Right lobe of liver (tissue), 6 donors: Measurements from ENCODE around the gene CHMP2B. TPM values are rescaled to one million over a fixed set of nuclear protein-coding genes. Genes with fewer than 3 reads are reported as not detected.
A peak's percentile ranks its signal among the peaks of the same experiment; 100 is the strongest.
"Not testable (repeated sequence)": the region's sequence is repeated elsewhere in the genome, so short reads cannot be mapped to it uniquely, and the experiment has no call there.

ENCODE experiments used
- ATAC-seq, 4 donors: fragments of 200-7000 bp; cut with Tn5 transposase; one replicate each; pipeline ENCODE4 v1.9.1; 2020; ENCODE audit warnings: mild to moderate bottlenecking in 4 of 4, moderate library complexity in 4 of 4
- DNase-seq, 3 donors: peaks; one replicate each; pipeline ENCODE4 v3.0.0-alpha.2; 2020
- H3K27ac ChIP-seq, 3 donors: fragments of 200-600 bp; one replicate each; pipeline ENCODE4 v1.8.0; 2022
- H3K27me3 ChIP-seq, 2 donors: fragments of 200-600 bp; one replicate each; pipeline ENCODE4 v1.8.0; 2022
- H3K36me3 ChIP-seq, 4 donors: fragments of 200-600 bp; sonication (generic) in 1 of 4; one replicate each; pipeline versions ENCODE4 v1.5.1 to v1.8.0; 2017 to 2022; ENCODE audit warnings: control low read depth in 1 of 4
- H3K4me1 ChIP-seq, 4 donors: fragments of 200-600 bp; sonication (generic) in 1 of 4; one replicate each; pipeline versions ENCODE4 v1.5.1 to v1.8.0; 2017 to 2022; ENCODE audit warnings: control low read depth in 1 of 4
- H3K4me3 ChIP-seq, 3 donors: fragments of 200-600 bp; one replicate each; pipeline ENCODE4 v1.8.0; 2022
- H3K9me3 ChIP-seq, 4 donors: fragments of 200-600 bp; sonication (generic) in 1 of 4; one replicate each; pipeline versions ENCODE4 v1.5.1 to v1.8.0; 2017 to 2022; ENCODE audit warnings: control low read depth in 1 of 4
- CTCF ChIP-seq, 4 donors: fragments of 200-600 bp in 3 of 4; fragments of 450-650 bp in 1 of 4; IDR thresholded peaks; one replicate each; pipeline versions ENCODE4 v1.5.1 to v1.8.0; 2016 to 2022; ENCODE audit warnings: antibody characterized with exemption in 4 of 4, mild to moderate bottlenecking in 2 of 4
- POLR2A ChIP-seq: fragments of 450-650 bp; IDR thresholded peaks from one replicate; pipeline ENCODE4 v1.6.1; 2017; ENCODE audit warnings: antibody characterized with exemption, mild to moderate bottlenecking
- WGBS: methylation state at CpG from one replicate; pipeline ENCODE4 v1.1.6; 2018; ENCODE audit warnings: low coverage, low lambda C conversion rate; ENCODE audit not compliant: insufficient coverage; ENCODE audit errors: missing lambda C conversion rate; 5-methylcytosine and 5-hydroxymethylcytosine counted together
- intact Hi-C, 2 donors: fragments of 100-400 bp; cut with DNase I; formaldehyde crosslinking; loops; one replicate each; pipeline versions ENCODE4 v1.11.2 to v1.14.1; 2022
- microRNA-seq, 2 donors: library from miRNA; unstranded; fragments of <30 nt; microRNA quantifications; one replicate each; pipeline ENCODE4, GENCODE V29; 2019 to 2020
- small RNA-seq, 2 experiments: library from RNA; depleted of rRNA; stranded (forward); fragments of <200 nt; gene quantifications; one replicate each; pipeline ENCODE3, GENCODE V24; 2016
- total RNA-seq, 6 experiments: library from RNA; depleted of rRNA in 2 of 6; stranded (reverse); fragments of >200 nt in 2 of 6; fragmentation: NEBNext Ultra II Directional in 3 of 6; extraction: Animal tissue kit (Norgen Biotek cat#: 25700) in 3 of 6; gene quantifications; one replicate each; pipeline versions ENCODE4 v1.1.0 to v1.2.4, GENCODE V29; 2016 to 2023
- donor health status: DM: no; HTN: yes; CAD: no.
- donor health status: DM: no; HTN: no; CAD: no.
- donor health status: DM: no; HTN: no; CAD: no.
- donor health status: DM: no; HTN: yes; CAD: no.
- donor health status: DM: no; HTN: yes; CAD: no.

CHMP2B gene
- total RNA-seq, 6 experiments from 2014 or later: 16.9 to 34.8 (median 21.3) TPM

- DNase-seq (no peak), ATAC-seq (peak; percentile 84 to 90 (median 89))
- H3K9me3 ChIP-seq: no peaks in the 10 kb centered on the region
- 5% methylated on average over 3 of the region's 3 CpGs for WGBS
- no peak overlapping the region for H3K27ac ChIP-seq
- no peaks in the 10 kb centered on the region for H3K36me3 ChIP-seq
- H3K4me1 ChIP-seq: no peaks in the 10 kb centered on the region
- H3K4me3 ChIP-seq: no peak overlapping the region
- TF ChIP-seq CTCF (IDR thresholded peaks at IDR 0.05): peak; percentile 62 to 78 (median 68)
- no peak for TF ChIP-seq POLR2A
- no peaks in the 10 kb centered on the region for H3K27me3 ChIP-seq
- intact Hi-C loops: no loop called here
Observed at GRCh38 chr3:87298111-87298718, 71.1 kb downstream of the CHMP2B start.

GRCh38 chr3:87305031-87305430, 77.9 kb downstream of the CHMP2B start:
- H3K4me3 ChIP-seq, intact Hi-C loops, H3K36me3 ChIP-seq, H3K9me3 ChIP-seq, H3K4me1 ChIP-seq, DNase-seq, H3K27ac ChIP-seq, H3K27me3 ChIP-seq, ATAC-seq: not testable (repeated sequence)
- WGBS: 29% methylated on average over 1 of the region's 1 CpG

Small RNAs within 50 kb of the gene (microRNA-seq; reads per million reads assigned to microRNA genes)
- 0 reads per million in 2 donors for gene MIR4795

Small RNAs within 50 kb of the gene (small RNA-seq; reads per million reads assigned to genes)
- 0 reads per million in 2 experiments for gene MIR4795

Other genes with a start within 250 kb of the CHMP2B start
- 1 to 10 TPM in 2 of 6 experiments, under 1 TPM in 4; 0.21 to 3.8 (median 0.79) TPM for gene VGLL3, start 236.2 kb upstream of the CHMP2B start, total RNA-seq
- gene POU1F1, start 49.3 kb downstream of the CHMP2B start, total RNA-seq: not detected